Measurements from ENCODE around the gene CEP41.

Gene CEP41

GRCh38 chr7:130420943-130421578, 19.8 kb downstream of the CEP41 start:
- no peak for DNase-seq

GRCh38 chr7:130419658-130420057, 21.2 kb downstream of the CEP41 start:
- DNase-seq: peak; percentile 33

- no peak for DNase-seq
Measured at GRCh38 chr7:130418306-130418705, 22.5 kb downstream of the CEP41 start.

GRCh38 chr7:130417213-130417612, 23.6 kb downstream of the CEP41 start:
- DNase-seq: no peak

- DNase-seq: no peak
Measured at GRCh38 chr7:130415006-130415405, 25.8 kb downstream of the CEP41 start.

GRCh38 chr7:130413201-130413600, 27.6 kb downstream of the CEP41 start:
- DNase-seq: no peak

GRCh38 chr7:130410868-130411541, 29.8 kb downstream of the CEP41 start:
- DNase-seq: no peak

GRCh38 chr7:130409712-130410072, 31.1 kb downstream of the CEP41 start:
- no peak for DNase-seq

GRCh38 chr7:130409067-130409711, 31.6 kb downstream of the CEP41 start:
- DNase-seq: no peak

- no peak for DNase-seq
Measured at GRCh38 chr7:130405003-130405402, 35.8 kb downstream of the CEP41 start.

- DNase-seq: no peak
Measured at GRCh38 chr7:130401578-130401977, 39.2 kb downstream of the CEP41 start.

- DNase-seq: no peak
Measured at GRCh38 chr7:130401101-130401500, 39.7 kb downstream of the CEP41 start.

GRCh38 chr7:130400120-130400572, 40.7 kb downstream of the CEP41 start:
- DNase-seq: no peak

- no peak for DNase-seq
Measured at GRCh38 chr7:130398526-130399090, 42.2 kb downstream of the CEP41 start.

- DNase-seq: peak; percentile 26
Measured at GRCh38 chr7:130397758-130398073, 43.1 kb downstream of the CEP41 start.

GRCh38 chr7:130397051-130397757, 43.6 kb downstream of the CEP41 start:
- DNase-seq: peak; percentile 38

- peak; percentile 41 for DNase-seq
Measured at GRCh38 chr7:130396109-130396508, 44.7 kb downstream of the CEP41 start.

GRCh38 chr7:130395421-130395820, 45.4 kb downstream of the CEP41 start:
- no peak for DNase-seq

GRCh38 chr7:130394421-130395195, 46.2 kb downstream of the CEP41 start:
- DNase-seq: no peak

GRCh38 chr7:130393841-130394411, 46.9 kb downstream of the CEP41 start:
- DNase-seq: no peak

GRCh38 chr7:130393101-130393561, 47.7 kb downstream of the CEP41 start:
- DNase-seq: no peak

GRCh38 chr7:130390486-130390885, 50.3 kb downstream of the CEP41 start:
- no peak for DNase-seq

All from right kidney (tissue), 1 donor.